ENCODE data around the gene TCEANC2. TPM values are rescaled to one million over a fixed set of nuclear protein-coding genes. Genes with fewer than 3 reads are reported as not detected.

TCEANC2 gene

DNA sequence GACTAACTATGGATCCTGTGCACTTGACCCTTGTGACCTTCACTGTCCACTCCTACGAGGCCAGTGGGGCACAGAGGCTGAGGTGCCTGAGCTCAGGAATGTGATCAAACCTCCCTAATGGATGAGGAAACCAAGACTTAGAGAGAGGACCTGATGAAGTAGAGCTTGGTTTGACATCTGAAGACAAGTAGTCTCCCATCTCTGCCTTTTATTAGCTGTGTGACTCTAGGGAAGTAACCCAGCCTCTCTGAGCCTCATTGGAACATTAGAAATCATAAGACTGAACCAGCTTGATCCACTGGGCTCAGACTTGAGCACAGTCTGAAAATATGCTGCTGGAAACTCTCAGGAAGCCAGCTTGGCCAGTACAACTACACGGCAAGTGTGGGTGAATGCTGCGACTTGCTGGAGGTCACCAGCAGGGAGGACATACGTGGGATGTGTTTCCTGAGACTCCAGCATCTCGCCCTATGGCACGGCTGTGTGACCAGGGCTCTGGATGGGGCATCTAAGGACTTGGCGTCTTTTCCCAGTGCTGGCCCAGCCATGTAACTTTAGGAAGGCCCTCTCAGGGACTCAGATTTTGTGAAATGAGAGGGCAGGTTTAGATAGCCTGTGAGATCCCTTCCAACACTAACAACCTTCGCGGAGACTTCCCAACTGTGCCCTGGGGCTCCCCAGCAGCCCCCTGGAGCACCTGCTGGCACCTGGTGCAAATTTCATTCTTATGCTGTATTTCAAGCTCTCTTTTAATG lies 88.9 kb downstream of the TCEANC2 start:
- no peak overlapping the region for H3K4me2 ChIP-seq (ENCODE audit: low read length)
- H3K9ac ChIP-seq (ENCODE audit: low read depth, low read length) = no peak overlapping the region
- no peaks in the 10 kb centered on the region for H3K36me3 ChIP-seq (ENCODE audit: insufficient read depth, low read length)
- no peak overlapping the region for H3K4me3 ChIP-seq (ENCODE audit: low read length)
- peaks cover 9% of the 10 kb centered on the region for H3K4me1 ChIP-seq (ENCODE audit: control insufficient read depth, insufficient read depth, low read length)
- H3K27me3 ChIP-seq (ENCODE audit: control insufficient read depth, insufficient read depth, low read length) = peaks cover 6% of the 10 kb centered on the region
- no peaks in the 10 kb centered on the region for H3K9me3 ChIP-seq (replicated peaks; ENCODE audit: low read length)

DNA sequence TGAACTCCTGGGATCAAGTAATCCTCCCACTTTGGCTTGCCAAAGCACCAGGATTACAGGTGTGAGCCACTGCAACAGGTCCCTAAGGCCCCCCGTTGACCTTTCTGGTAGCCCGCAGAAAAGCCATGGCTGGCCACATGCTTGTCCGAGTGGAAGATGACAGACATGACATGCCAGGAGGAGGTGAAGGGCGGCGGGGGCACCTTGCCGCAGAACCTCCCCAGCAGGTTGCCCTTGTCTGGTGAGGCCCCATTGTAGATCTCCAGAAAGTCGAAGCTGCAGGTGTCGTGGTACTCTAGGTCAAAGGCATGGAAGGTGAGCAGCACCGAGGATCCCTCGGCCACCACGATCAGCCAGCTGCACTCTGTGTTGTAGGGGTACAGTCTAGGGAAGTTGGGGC lies 91.0 kb downstream of the TCEANC2 start:
- H3K9me3 ChIP-seq (replicated peaks; ENCODE audit: low read length) = no peaks in the 10 kb centered on the region
- no peaks in the 10 kb centered on the region for H3K4me1 ChIP-seq (ENCODE audit: control insufficient read depth, insufficient read depth, low read length)
- H3K4me2 ChIP-seq (ENCODE audit: low read length) = no peak overlapping the region
- no peak overlapping the region for H3K9ac ChIP-seq (ENCODE audit: low read depth, low read length)
- H3K27me3 ChIP-seq (ENCODE audit: control insufficient read depth, insufficient read depth, low read length) = peaks cover 6% of the 10 kb centered on the region
- no peaks in the 10 kb centered on the region for H3K36me3 ChIP-seq (ENCODE audit: insufficient read depth, low read length)
- H3K4me3 ChIP-seq (ENCODE audit: low read length) = no peak overlapping the region

DNA sequence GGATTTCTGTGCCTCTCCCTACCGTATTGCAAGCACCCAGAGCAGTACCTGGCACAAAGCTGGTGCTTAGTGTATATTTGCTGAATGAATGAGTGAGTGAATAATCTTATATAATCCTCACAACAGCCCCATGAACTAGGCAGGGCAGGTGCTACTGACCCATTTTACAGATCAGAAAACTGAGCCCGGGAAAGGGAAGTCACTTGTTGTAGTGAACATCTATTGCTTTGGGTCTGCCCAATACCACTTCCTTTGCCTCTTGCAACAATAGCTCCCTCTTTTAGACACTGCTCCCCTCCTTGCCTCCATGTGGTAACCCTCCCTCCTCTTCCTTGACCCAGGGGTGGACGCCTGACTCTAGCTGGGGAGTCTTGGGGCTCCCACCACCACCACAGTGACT lies 96.3 kb downstream of the TCEANC2 start:
- H3K4me1 ChIP-seq (ENCODE audit: control insufficient read depth, insufficient read depth, low read length) = peaks cover 11% of the 10 kb centered on the region
- H3K4me2 ChIP-seq (ENCODE audit: low read length) = no peak overlapping the region
- no peaks in the 10 kb centered on the region for H3K36me3 ChIP-seq (ENCODE audit: insufficient read depth, low read length)
- no peaks in the 10 kb centered on the region for H3K27me3 ChIP-seq (ENCODE audit: control insufficient read depth, insufficient read depth, low read length)
- H3K4me3 ChIP-seq (ENCODE audit: low read length) = no peak overlapping the region
- H3K9ac ChIP-seq (ENCODE audit: low read depth, low read length) = no peak overlapping the region
- H3K9me3 ChIP-seq (replicated peaks; ENCODE audit: low read length) = no peaks in the 10 kb centered on the region

DNA sequence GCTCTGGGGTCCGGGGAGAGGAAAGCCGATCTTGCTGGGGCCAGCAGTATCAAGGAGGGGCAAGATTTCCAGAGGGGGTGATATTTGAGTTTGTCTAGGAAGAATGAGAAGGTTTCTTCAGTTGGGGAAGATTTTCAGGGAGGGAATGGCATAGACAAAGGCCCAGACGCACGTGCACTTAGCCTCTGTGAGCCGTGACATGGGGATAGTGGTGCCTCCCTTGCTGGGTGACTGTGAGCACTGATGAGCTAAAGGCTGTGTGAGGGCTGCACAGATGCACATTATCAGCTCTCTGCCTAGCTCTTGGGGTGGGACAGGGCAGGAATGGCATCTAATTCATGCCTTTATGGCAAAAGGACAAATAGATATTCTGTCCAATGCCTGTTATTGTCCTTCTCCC lies 97.6 kb downstream of the TCEANC2 start:
- peaks cover 11% of the 10 kb centered on the region for H3K4me1 ChIP-seq (ENCODE audit: control insufficient read depth, insufficient read depth, low read length)
- H3K27me3 ChIP-seq (ENCODE audit: control insufficient read depth, insufficient read depth, low read length) = no peaks in the 10 kb centered on the region
- no peak overlapping the region for H3K4me3 ChIP-seq (ENCODE audit: low read length)
- no peak overlapping the region for H3K4me2 ChIP-seq (ENCODE audit: low read length)
- no peaks in the 10 kb centered on the region for H3K36me3 ChIP-seq (ENCODE audit: insufficient read depth, low read length)
- no peak overlapping the region for H3K9ac ChIP-seq (ENCODE audit: low read depth, low read length)
- H3K9me3 ChIP-seq (replicated peaks; ENCODE audit: low read length) = no peaks in the 10 kb centered on the region

DNA sequence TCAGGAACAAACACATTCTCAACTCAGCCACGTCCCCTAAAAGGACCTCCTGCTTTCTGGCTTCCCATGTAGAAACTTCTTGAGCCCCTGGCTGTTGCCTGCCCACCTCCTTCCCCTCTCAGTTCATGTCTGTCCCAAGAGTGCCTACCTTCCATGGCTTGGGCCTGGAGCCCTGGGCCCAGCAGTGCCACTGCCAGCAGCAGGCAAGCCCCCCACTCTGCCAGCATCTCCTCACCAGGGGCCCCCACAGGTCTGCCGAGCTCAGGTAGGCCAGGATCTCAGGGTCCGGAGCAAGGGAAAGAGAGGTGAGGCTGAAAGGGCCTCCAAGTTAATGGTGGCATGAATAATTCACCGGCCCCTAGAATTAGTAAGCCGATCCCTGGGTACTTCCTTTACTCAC lies 99.3 kb downstream of the TCEANC2 start, which contains the start of gene CDCP2:
TSS of gene CDCP2 (minus strand) at position 305 of the 400 bp plus-strand sequence. CDS start at position 227, 78 bp downstream.
- Histone ChIP-seq H3K4me3 (ENCODE audit: low read length) (no peak within 1 kb of the TSS), H3K4me1 (ENCODE audit: control insufficient read depth, insufficient read depth, low read length) (peaks cover 13% of the 10 kb centered on the region), H3K36me3 (ENCODE audit: insufficient read depth, low read length) (no peaks in the 10 kb centered on the region), H3K9ac (ENCODE audit: low read depth, low read length) (no peak within 1 kb of the TSS), H3K27me3 (ENCODE audit: control insufficient read depth, insufficient read depth, low read length) (no peaks in the 10 kb centered on the region), H3K4me2 (ENCODE audit: low read length) (peak within 1 kb of the TSS; percentile 47), H3K9me3 (replicated peaks; ENCODE audit: low read length) (no peaks in the 10 kb centered on the region)

GRCh38 chr1:54153535-54154439 lies 100.4 kb downstream of the TCEANC2 start:
- Histone ChIP-seq H3K4me1 (ENCODE audit: control insufficient read depth, insufficient read depth, low read length) (peaks cover 21% of the 10 kb centered on the region), H3K27me3 (ENCODE audit: control insufficient read depth, insufficient read depth, low read length) (no peaks in the 10 kb centered on the region), H3K4me3 (ENCODE audit: low read length) (no peak overlapping the region), H3K9me3 (replicated peaks; ENCODE audit: low read length) (no peaks in the 10 kb centered on the region), H3K4me2 (ENCODE audit: low read length) (peak overlapping the region; percentile 47), H3K9ac (ENCODE audit: low read depth, low read length) (no peak overlapping the region), H3K36me3 (ENCODE audit: insufficient read depth, low read length) (no peaks in the 10 kb centered on the region)

Small RNAs within 50 kb of the gene (small RNA-seq; reads per million reads assigned to genes)
- gene AL353898.1 = not detected
- not detected for gene AL353898.2

All from skeletal muscle satellite cell (primary cell).